Measurements from ENCODE around the gene IL22.

- TF ChIP-seq ZNF2 (tag by site-specific recombination; IDR thresholded peaks at IDR 0.05) (no peak), ZNF398 (tag by site-specific recombination; IDR thresholded peaks at IDR 0.05) (no peak), ZBTB8A (tag by site-specific recombination; IDR thresholded peaks at IDR 0.05) (no peak), ZNF626 (tag by site-specific recombination; IDR thresholded peaks at IDR 0.05) (no peak), CTCF (tag by site-specific recombination; IDR thresholded peaks at IDR 0.05) (no peak)
Measured at GRCh38 chr12:68279227-68280054, 26.0 kb upstream of the IL22 start.
